RWPE1 (cell line): ENCODE data around the gene CKAP2L.

Source experiments
- CTCF ChIA-PET: fragments of 350-600 bp; sonication (Branson Sonifier 250); formaldehyde crosslinking; extraction: SDS; loops from one replicate; lab custom pipeline; 2021; lab: Yijun Ruan, JAX
- POLR2A ChIA-PET: fragments of 400-600 bp; formaldehyde crosslinking; extraction: SDS; loops from one replicate; lab custom pipeline; 2020; ENCODE audit warnings: antibody characterized with exemption; ENCODE audit not compliant: low non-redundant PET; lab: Yijun Ruan, JAX
- DNase-seq: peaks from one replicate; pipeline ENCODE4 v3.0.0; 2012; ENCODE audit warnings: low spot score
- H3K27ac ChIP-seq: fragments of 450-650 bp; 2 replicates; pipeline ENCODE4 v1.5.1; 2017
- TF ChIP-seq, protein P1 (sequence below): fragments of 450-650 bp; conservative IDR thresholded peaks from 2 replicates; pipeline ENCODE4 v1.5.1; 2017; ENCODE audit warnings: low read depth, mild to moderate bottlenecking

Gene CKAP2L

DNA sequence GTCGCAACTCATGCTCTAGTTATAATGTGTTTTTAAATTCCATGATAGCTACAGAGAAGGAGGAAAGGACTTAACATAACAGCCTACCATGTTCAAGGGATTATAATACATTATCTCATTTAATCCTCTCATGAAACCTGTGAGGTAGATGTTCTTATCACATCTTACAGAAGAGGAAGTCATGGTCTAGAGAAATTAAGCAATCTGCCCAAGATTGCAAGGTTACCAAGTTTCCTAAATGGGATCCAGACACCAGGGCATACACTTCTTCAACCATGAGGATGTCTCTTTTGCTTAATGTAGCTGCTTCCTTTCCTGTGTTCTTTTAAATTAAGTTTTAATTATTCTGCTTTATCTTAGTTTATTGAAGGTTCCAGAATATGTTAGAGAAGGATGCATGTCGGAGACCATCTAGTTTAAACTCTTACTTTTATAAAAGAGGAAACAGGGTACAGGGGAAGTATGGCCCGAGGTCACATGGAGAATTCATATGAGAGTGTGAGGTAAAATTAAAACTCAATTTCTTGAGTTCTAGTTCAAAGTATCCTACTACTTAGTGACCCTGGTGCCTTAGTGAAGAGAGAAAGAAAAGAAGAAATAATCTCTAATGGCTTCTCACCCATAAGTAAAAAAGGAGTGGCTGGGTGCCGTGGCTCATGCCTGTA, 23.5 kb upstream of the CKAP2L start:
- ChIA-PET CTCF (no interaction called here), POLR2A (no interaction called here)
- no peak overlapping the region for H3K27ac ChIP-seq

DNA sequence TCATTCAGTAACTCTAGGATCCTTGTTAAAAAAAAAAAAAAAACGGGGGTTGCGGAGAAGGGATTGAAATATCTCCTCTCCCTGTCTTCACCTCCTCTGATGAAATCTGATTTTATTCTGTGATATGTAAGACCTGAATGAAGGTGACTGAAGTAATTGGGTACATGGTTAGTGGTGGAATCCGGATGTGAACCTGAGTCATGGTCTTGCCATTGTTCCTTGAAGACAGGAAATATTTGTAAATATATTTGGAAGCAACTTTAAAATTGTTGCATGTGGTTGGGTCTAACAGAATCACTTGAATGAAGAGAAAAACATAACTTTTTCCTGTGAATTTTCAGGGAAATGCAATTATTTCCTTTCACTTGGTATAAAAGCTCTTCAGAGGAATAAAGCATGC, 22.9 kb upstream of the CKAP2L start:
- CTCF ChIA-PET, result no interaction called here
- DNase-seq, result peak; percentile 50
- POLR2A ChIA-PET, result no interaction called here
- TF ChIP-seq, protein P1, sequence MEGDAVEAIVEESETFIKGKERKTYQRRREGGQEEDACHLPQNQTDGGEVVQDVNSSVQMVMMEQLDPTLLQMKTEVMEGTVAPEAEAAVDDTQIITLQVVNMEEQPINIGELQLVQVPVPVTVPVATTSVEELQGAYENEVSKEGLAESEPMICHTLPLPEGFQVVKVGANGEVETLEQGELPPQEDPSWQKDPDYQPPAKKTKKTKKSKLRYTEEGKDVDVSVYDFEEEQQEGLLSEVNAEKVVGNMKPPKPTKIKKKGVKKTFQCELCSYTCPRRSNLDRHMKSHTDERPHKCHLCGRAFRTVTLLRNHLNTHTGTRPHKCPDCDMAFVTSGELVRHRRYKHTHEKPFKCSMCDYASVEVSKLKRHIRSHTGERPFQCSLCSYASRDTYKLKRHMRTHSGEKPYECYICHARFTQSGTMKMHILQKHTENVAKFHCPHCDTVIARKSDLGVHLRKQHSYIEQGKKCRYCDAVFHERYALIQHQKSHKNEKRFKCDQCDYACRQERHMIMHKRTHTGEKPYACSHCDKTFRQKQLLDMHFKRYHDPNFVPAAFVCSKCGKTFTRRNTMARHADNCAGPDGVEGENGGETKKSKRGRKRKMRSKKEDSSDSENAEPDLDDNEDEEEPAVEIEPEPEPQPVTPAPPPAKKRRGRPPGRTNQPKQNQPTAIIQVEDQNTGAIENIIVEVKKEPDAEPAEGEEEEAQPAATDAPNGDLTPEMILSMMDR, result no peak
- no peak overlapping the region for H3K27ac ChIP-seq

More for the DNA sequence above, 23.5 kb upstream of the CKAP2L start:
- no peak for DNase-seq
- TF ChIP-seq, protein P1, result no peak

DNA sequence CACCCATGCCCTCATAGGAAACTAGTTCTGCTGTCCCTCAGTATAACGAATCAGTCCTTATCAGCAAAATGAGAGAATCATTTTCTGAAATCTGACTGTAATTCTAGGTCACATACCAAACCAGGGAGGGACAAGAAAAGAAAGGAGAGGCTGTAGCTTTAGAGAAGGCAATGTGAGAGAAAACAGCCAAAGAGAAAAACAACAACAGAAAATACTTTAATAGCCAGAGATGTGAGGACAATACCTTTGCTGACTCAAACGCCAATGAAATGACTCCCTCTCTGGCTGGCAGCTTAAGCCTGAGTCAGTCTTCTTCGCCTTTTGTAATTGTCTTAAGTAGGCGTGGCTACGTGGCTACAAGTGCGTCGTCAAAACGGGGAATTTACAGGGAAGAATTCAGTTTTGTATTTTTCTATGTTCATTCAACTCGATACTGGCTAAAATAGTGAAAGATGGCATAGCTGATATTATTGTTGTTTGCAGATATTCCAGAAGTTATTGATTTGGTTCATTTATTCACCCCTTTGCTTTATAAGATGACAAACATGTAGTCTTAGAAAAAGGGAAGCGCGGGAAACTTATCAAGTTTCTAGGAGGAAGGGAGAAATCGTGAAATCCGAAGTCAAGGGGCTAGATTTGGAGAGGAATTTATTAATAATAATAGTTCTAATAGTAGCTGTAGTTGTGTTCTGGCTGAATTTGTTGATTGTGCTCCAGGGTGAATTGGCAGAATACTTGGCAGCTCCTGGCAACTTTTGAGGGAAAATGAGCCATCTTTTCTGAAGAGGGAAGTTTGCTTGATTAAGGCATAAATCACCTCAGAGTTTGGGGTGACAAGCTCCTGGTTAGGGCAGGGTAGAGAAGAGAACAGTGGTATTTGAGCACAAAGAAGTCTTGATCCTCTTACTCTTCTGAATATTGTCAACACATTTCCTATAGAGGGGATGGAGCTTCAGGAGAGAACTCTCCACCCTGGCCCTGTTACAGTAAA, 20.1 kb upstream of the CKAP2L start, which contains the start of gene IL1A:
Gene IL1A, minus strand, starts transcription at position 295 of the 991 bp plus-strand sequence. CDS start 723 bp downstream, outside the sequence.
- TF ChIP-seq, protein P1, result no peak
- DNase-seq, result peak; percentile 84
- POLR2A ChIA-PET, result interaction anchor here (0.7 to 1.2 kb wide), 2 partner anchors 35 to 45 kb away, joined by 3 to 7 read pairs; no protein-coding TSS in a partner anchor
- CTCF ChIA-PET, result interaction anchor here (0.6 to 1.8 kb wide), 7 partner anchors 9 to 185 kb away, joined by 3 to 7 read pairs (median 3); no protein-coding TSS in a partner anchor
- H3K27ac ChIP-seq, result peak within 1 kb of the TSS; percentile 52; the same call in 1 of the 2 replicates

DNA sequence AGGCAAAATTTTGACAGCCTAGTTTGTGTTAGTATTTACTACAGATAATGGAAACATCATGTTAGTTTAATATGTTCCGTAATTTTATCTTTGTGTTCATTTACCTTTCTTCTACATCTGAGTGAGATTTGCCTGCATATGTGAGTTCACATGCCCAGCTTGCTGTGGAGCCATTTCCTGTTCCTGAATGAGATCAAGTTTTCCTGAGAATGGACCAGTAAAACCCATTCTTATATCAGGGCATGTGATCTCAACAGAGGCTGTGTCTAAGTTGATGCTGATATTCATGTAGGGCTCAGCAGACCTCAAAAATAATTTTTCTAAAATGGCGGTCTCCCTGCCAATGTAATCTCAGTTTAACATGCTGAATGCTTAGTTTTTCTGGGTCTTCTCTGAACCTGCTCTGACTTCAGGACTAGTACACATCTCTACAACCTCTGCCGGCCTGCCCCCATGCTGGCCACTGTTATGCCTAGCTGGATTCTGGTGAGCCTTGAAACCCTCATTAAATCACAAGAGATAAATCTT, 18.8 kb upstream of the CKAP2L start:
- peak overlapping the region; percentile 52; the same call in 1 of the 2 replicates for H3K27ac ChIP-seq
- no peak for DNase-seq
- ChIA-PET CTCF (interaction anchor here (0.6 to 1.0 kb wide), 2 partner anchors 34 to 140 kb away, joined by 3 to 4 read pairs; no protein-coding TSS in a partner anchor), POLR2A (interaction anchor here (0.7 to 1.2 kb wide), 2 partner anchors 10 to 46 kb away, joined by 3 read pairs; no protein-coding TSS in a partner anchor)
- TF ChIP-seq, protein P1, result no peak

DNA sequence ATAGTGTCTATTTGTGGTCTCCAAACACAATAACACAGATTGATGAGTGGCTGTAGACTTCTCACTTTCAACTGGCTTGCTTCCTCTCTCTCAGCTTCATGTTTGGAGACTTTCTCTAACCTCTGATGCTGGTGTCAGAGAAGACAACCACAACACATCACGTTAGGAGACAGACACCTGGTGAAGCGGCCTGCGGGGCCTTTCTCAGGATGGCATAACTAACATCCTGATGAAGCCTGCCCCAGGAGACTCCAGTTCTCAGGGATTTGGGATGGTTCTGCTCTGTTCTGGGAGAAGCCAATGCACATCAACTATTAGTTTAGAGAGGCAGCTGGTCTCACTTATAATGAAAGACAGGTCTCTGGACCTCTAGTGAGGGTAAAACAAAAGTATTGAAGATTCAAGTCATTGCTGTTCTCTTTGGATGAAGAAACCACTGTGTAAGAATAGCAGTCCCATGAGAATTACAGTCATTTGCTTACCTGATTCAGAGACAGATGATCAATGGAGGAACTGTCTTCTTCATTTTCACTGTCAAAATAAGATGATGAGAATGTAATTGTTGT, 17.9 kb upstream of the CKAP2L start:
- H3K27ac ChIP-seq, result peak overlapping the region; percentile 68; the same call in 1 of the 2 replicates
- CTCF ChIA-PET, result interaction anchor here (0.6 to 1.7 kb wide), 3 partner anchors 103 to 159 kb away, joined by 3 to 7 read pairs (median 3); no protein-coding TSS in a partner anchor

More for the DNA sequence above, 17.9 kb upstream of the CKAP2L start:
- POLR2A ChIA-PET, result no interaction called here
- no peak for DNase-seq
- TF ChIP-seq, protein P1, result no peak
